KMS-11 (cell line): ENCODE data around the gene NDUFB11.

Source experiments
- H2AFZ ChIP-seq: fragments of 200-600 bp; sonication (generic); 2 replicates; pipeline ENCODE4 v1.6.1; 2016; ENCODE audit warnings: antibody characterized with exemption, mixed run types, low read depth
- H3K27ac ChIP-seq: fragments of 200-600 bp; sonication (generic); 2 replicates; pipeline ENCODE4 v1.6.1; 2016; ENCODE audit warnings: mild to moderate bottlenecking, mixed run types
- H3K27me3 ChIP-seq: fragments of 200-600 bp; sonication (generic); 2 replicates; pipeline ENCODE4 v1.6.1; 2017; ENCODE audit warnings: mild to moderate bottlenecking, low read depth, mixed run types, moderate library complexity; ENCODE audit not compliant: insufficient read depth
- H3K36me3 ChIP-seq: fragments of 200-600 bp; sonication (generic); 2 replicates; pipeline ENCODE4 v1.6.1; 2017; ENCODE audit warnings: mild to moderate bottlenecking, mixed run types; ENCODE audit not compliant: insufficient read depth
- H3K4me1 ChIP-seq: fragments of 200-600 bp; sonication (generic); 2 replicates; pipeline ENCODE4 v1.6.1; 2016; ENCODE audit warnings: mild to moderate bottlenecking, low read depth, mixed run types; ENCODE audit not compliant: poor library complexity, severe bottlenecking
- H3K4me2 ChIP-seq: fragments of 200-600 bp; sonication (generic); 2 replicates; pipeline ENCODE4 v1.7.0; 2016; ENCODE audit warnings: mild to moderate bottlenecking, mixed run types
- H3K4me3 ChIP-seq: fragments of 200-600 bp; sonication (generic); IDR thresholded peaks from 2 replicates; pipeline ENCODE4 v1.6.1; 2017; ENCODE audit warnings: low read depth, low read length, mixed read lengths; ENCODE audit not compliant: insufficient read depth
- H3K79me2 ChIP-seq: fragments of 200-600 bp; sonication (generic); 2 replicates; pipeline ENCODE4 v1.6.1; 2016; ENCODE audit warnings: low read depth, mixed run types; ENCODE audit not compliant: insufficient read depth
- H3K9ac ChIP-seq: fragments of 200-600 bp; sonication (generic); 2 replicates; pipeline ENCODE4 v1.6.1; 2016; ENCODE audit warnings: mild to moderate bottlenecking, mixed run types
- H4K20me1 ChIP-seq: fragments of 200-600 bp; sonication (generic); 2 replicates; pipeline ENCODE4 v1.6.1; 2016; ENCODE audit warnings: mild to moderate bottlenecking, mixed run types; ENCODE audit not compliant: insufficient read depth
- CTCF ChIP-seq: fragments of 200-600 bp; sonication (generic); conservative IDR thresholded peaks from 2 replicates; pipeline ENCODE4 v1.6.1; 2017; ENCODE audit warnings: low read depth, mild to moderate bottlenecking, antibody characterized with exemption, low read length, moderate library complexity, mixed read lengths

NDUFB11 gene

GRCh38 chrX:47101206-47101605 lies 43.3 kb downstream of the NDUFB11 start:
- no peak overlapping the region for H2AFZ ChIP-seq
- no peak for TF ChIP-seq CTCF
- H3K27ac ChIP-seq = no peak overlapping the region
- no peak overlapping the region for H3K4me3 ChIP-seq
- H3K4me1 ChIP-seq = no peaks in the 10 kb centered on the region
- H3K79me2 ChIP-seq = no peaks in the 10 kb centered on the region
- H3K36me3 ChIP-seq = no peaks in the 10 kb centered on the region
- no peak overlapping the region for H3K9ac ChIP-seq
- no peaks in the 10 kb centered on the region for H4K20me1 ChIP-seq
- H3K4me2 ChIP-seq = no peak overlapping the region
- no peaks in the 10 kb centered on the region for H3K27me3 ChIP-seq

GRCh38 chrX:47098338-47099094 lies 46.0 kb downstream of the NDUFB11 start:
- H3K27me3 ChIP-seq = no peaks in the 10 kb centered on the region
- H3K27ac ChIP-seq = no peak overlapping the region
- H3K4me1 ChIP-seq = no peaks in the 10 kb centered on the region
- H3K4me2 ChIP-seq = no peak overlapping the region
- H3K36me3 ChIP-seq = no peaks in the 10 kb centered on the region
- no peak overlapping the region for H3K9ac ChIP-seq
- H3K4me3 ChIP-seq = no peak overlapping the region
- TF ChIP-seq CTCF = no peak
- H3K79me2 ChIP-seq = no peaks in the 10 kb centered on the region
- no peaks in the 10 kb centered on the region for H4K20me1 ChIP-seq
- no peak overlapping the region for H2AFZ ChIP-seq

GRCh38 chrX:47097018-47097417 lies 47.5 kb downstream of the NDUFB11 start:
- Histone ChIP-seq H3K79me2 (no peaks in the 10 kb centered on the region), H3K36me3 (no peaks in the 10 kb centered on the region), H3K27ac (no peak overlapping the region), H3K4me2 (no peak overlapping the region), H2AFZ (no peak overlapping the region), H3K4me3 (no peak overlapping the region), H3K4me1 (peaks cover 8% of the 10 kb centered on the region), H3K27me3 (no peaks in the 10 kb centered on the region), H4K20me1 (no peaks in the 10 kb centered on the region), H3K9ac (no peak overlapping the region)
- no peak for TF ChIP-seq CTCF

GRCh38 chrX:47093860-47094259 lies 50.6 kb downstream of the NDUFB11 start:
- no peak overlapping the region for H3K4me2 ChIP-seq
- H3K36me3 ChIP-seq = no peaks in the 10 kb centered on the region
- H2AFZ ChIP-seq = no peak overlapping the region

More at GRCh38 chrX:47093860-47094259, 50.6 kb downstream of the NDUFB11 start:
- TF ChIP-seq CTCF = no peak
- H3K27ac ChIP-seq = no peak overlapping the region
- no peaks in the 10 kb centered on the region for H3K79me2 ChIP-seq
- H4K20me1 ChIP-seq = no peaks in the 10 kb centered on the region
- H3K4me3 ChIP-seq = no peak overlapping the region
- H3K9ac ChIP-seq = no peak overlapping the region
- no peaks in the 10 kb centered on the region for H3K27me3 ChIP-seq
- H3K4me1 ChIP-seq = peaks cover 30% of the 10 kb centered on the region
